Breast epithelium (tissue), 4 donors: Measurements from ENCODE around the gene C10orf120. TPM values are rescaled to one million over a fixed set of nuclear protein-coding genes. Genes with fewer than 3 reads are reported as not detected.

Experiments
- DNase-seq, 2 donors: peaks; one replicate each; pipeline ENCODE4 v3.0.0-alpha.2; 2019; ENCODE audit warnings: low spot score in 2 of 2
- H3K27ac ChIP-seq, 2 donors: fragments of 200-600 bp; sonication (generic) in 1 of 2; one replicate each; pipeline ENCODE4 v1.5.1; 2016 to 2019; ENCODE audit warnings: mild to moderate bottlenecking in 1 of 2
- H3K27me3 ChIP-seq, 2 donors: fragments of 200-600 bp; sonication (generic) in 1 of 2; one replicate each; pipeline versions ENCODE4 v1.5.1 to v1.6.0; 2017 to 2019; ENCODE audit warnings: control low read depth in 1 of 2, mild to moderate bottlenecking in 1 of 2
- H3K36me3 ChIP-seq: fragments of 200-600 bp; one replicate; pipeline ENCODE4 v1.5.1; 2019
- H3K4me1 ChIP-seq, 2 donors: fragments of 200-600 bp; sonication (generic); one replicate each; pipeline ENCODE4 v1.5.1; 2016 to 2019; ENCODE audit warnings: control low read depth in 1 of 2
- H3K4me3 ChIP-seq, 3 donors: fragments of 200-600 bp; sonication (generic); 1 replicate in 2 of 3; 2 replicates in 1 of 3; pipeline ENCODE4 v1.5.1; 2016 to 2019; ENCODE audit warnings: mild to moderate bottlenecking in 3 of 3, moderate library complexity in 2 of 3
- H3K9me3 ChIP-seq, 2 donors: fragments of 200-600 bp; sonication (generic) in 1 of 2; one replicate each; pipeline ENCODE4 v1.5.1; 2016 to 2019; ENCODE audit warnings: control low read depth in 1 of 2
- CTCF ChIP-seq, 3 donors: fragments of 450-650 bp; IDR thresholded peaks; one replicate each; pipeline ENCODE4 v1.5.1; 2016 to 2017; ENCODE audit warnings: antibody characterized with exemption in 3 of 3, mild to moderate bottlenecking in 3 of 3, moderate library complexity in 3 of 3
- POLR2A ChIP-seq: fragments of 450-650 bp; IDR thresholded peaks from one replicate; pipeline ENCODE4 v1.6.1; 2016; ENCODE audit warnings: antibody characterized with exemption, mild to moderate bottlenecking, moderate library complexity
- POLR2AphosphoS5 ChIP-seq, 3 donors: sonication (generic); formaldehyde crosslinking; IDR thresholded peaks; one replicate each; pipeline ENCODE4 v1.6.1; 2017; ENCODE audit warnings: antibody characterized with exemption in 3 of 3
- intact Hi-C: fragments of 100-400 bp; cut with DNase I; formaldehyde crosslinking; loops from one replicate; pipeline ENCODE4 v1.15.1; 2023; ENCODE audit warnings: low total_unique reads
- total RNA-seq, 3 donors: library from RNA; depleted of rRNA; stranded (reverse); fragments of >200 nt; gene quantifications; one replicate each; pipeline ENCODE4 v1.1.0, GENCODE V29; 2016

C10orf120 gene
- total RNA-seq, 3 donors from 2014 or later, result not detected

GRCh38 chr10:122659651-122660050 lies 40.0 kb downstream of the C10orf120 start:
- H3K27ac ChIP-seq, result no peak overlapping the region
- no peaks in the 10 kb centered on the region for H3K9me3 ChIP-seq
- TF ChIP-seq CTCF (IDR thresholded peaks at IDR 0.05) (no peak), POLR2AphosphoS5 (IDR thresholded peaks at IDR 0.05) (no peak), POLR2A (no peak)
- DNase-seq, result no peak
- H3K4me1 ChIP-seq, result no peaks in the 10 kb centered on the region
- intact Hi-C loops, result no loop called here
- no peaks in the 10 kb centered on the region for H3K27me3 ChIP-seq
- no peaks in the 10 kb centered on the region for H3K36me3 ChIP-seq
- no peak overlapping the region for H3K4me3 ChIP-seq

- H3K27ac ChIP-seq, result no peak overlapping the region
- no peak for DNase-seq
- TF ChIP-seq CTCF (IDR thresholded peaks at IDR 0.05), result no peak
- TF ChIP-seq POLR2AphosphoS5 (IDR thresholded peaks at IDR 0.05), result no peak
- TF ChIP-seq POLR2A, result no peak
- H3K4me1 ChIP-seq, result no peaks in the 10 kb centered on the region
- H3K27me3 ChIP-seq, result no peaks in the 10 kb centered on the region
- no peaks in the 10 kb centered on the region for H3K9me3 ChIP-seq
- intact Hi-C loops, result no loop called here
- no peaks in the 10 kb centered on the region for H3K36me3 ChIP-seq
- no peak overlapping the region for H3K4me3 ChIP-seq
These were observed 40.5 kb downstream of the C10orf120 start for GRCh38 chr10:122659126-122659525.

DNA sequence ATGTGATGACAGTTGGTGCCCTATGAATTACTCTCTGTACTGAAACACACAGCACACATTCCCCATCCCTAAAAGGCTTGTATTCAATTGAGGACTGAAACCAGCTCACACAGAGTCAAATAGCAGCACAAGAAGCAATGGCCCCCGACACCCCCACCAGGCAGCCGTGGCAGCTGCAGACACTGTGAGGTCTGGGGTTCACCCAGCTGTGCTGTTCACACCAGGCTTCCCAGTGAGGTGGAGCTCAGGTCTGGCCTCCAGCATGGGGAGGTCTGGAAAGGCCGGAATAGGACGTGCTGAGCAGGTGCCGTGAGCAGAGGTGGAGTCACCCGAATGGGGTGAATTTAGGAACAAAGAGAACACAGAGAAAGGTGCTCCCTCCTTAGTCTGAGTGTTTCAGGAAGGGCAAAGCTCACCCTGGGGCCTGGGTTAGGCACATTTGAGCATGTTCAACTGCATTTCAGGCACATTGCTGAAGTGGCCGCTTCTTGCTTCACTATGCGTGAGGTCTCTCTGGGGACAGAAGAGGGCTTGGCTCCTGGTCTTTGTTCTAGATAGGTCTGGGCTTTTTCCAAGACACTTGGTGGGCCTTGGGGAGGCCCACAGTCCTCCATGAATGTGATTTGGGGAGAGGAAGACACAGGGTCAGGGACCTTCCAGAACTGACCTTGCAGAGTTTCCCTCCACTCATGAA lies 41.1 kb downstream of the C10orf120 start:
- Histone ChIP-seq H3K4me3 (no peak overlapping the region), H3K27me3 (no peaks in the 10 kb centered on the region), H3K9me3 (no peaks in the 10 kb centered on the region), H3K27ac (no peak overlapping the region), H3K4me1 (no peaks in the 10 kb centered on the region), H3K36me3 (no peaks in the 10 kb centered on the region)
- intact Hi-C loops, result no loop called here
- no peak for DNase-seq
- TF ChIP-seq POLR2AphosphoS5 (IDR thresholded peaks at IDR 0.05) (no peak), POLR2A (no peak), CTCF (IDR thresholded peaks at IDR 0.05) (no peak)

- DNase-seq, result no peak
- Histone ChIP-seq H3K36me3 (no peaks in the 10 kb centered on the region), H3K4me1 (no peaks in the 10 kb centered on the region), H3K27ac (no peak overlapping the region), H3K9me3 (no peaks in the 10 kb centered on the region), H3K27me3 (no peaks in the 10 kb centered on the region), H3K4me3 (no peak overlapping the region)
- intact Hi-C loops, result no loop called here
- TF ChIP-seq CTCF (IDR thresholded peaks at IDR 0.05) (no peak), POLR2AphosphoS5 (IDR thresholded peaks at IDR 0.05) (no peak), POLR2A (no peak)
These were observed 41.9 kb downstream of the C10orf120 start for GRCh38 chr10:122657729-122658128.

GRCh38 chr10:122657255-122657654 lies 42.4 kb downstream of the C10orf120 start:
- Histone ChIP-seq H3K27ac (no peak overlapping the region), H3K4me3 (no peak overlapping the region), H3K9me3 (no peaks in the 10 kb centered on the region), H3K4me1 (no peaks in the 10 kb centered on the region), H3K27me3 (no peaks in the 10 kb centered on the region), H3K36me3 (no peaks in the 10 kb centered on the region)
- TF ChIP-seq CTCF (IDR thresholded peaks at IDR 0.05), result no peak
- TF ChIP-seq POLR2A, result no peak
- TF ChIP-seq POLR2AphosphoS5 (IDR thresholded peaks at IDR 0.05), result no peak
- DNase-seq, result no peak
- intact Hi-C loops, result no loop called here
